Activated CD4-positive, alpha-beta T cell treated with anti-CD3 and anti-CD28 coated beads, Interleukin-2, Interleukin-6, amounts not matched to agents 100 ng/mL and 50 ng/mL, durations not matched to agents 16 hours and 8 hours (primary cell): ENCODE measurements around the gene TTR.

ENCODE experiments used
- DNase-seq: peaks from one replicate; pipeline ENCODE4 v3.0.0-alpha.2; 2020

The TTR gene

GRCh38 chr18:31581498-31582197, 10.0 kb upstream of the TTR start:
- DNase-seq: no peak

GRCh38 chr18:31583185-31583854, 8.4 kb upstream of the TTR start:
- DNase-seq: no peak

- no peak for DNase-seq
These were observed 5.7 kb upstream of the TTR start for GRCh38 chr18:31585991-31586390.

GRCh38 chr18:31586616-31587015, 5.1 kb upstream of the TTR start:
- DNase-seq: no peak

GRCh38 chr18:31587529-31587928, 4.1 kb upstream of the TTR start:
- DNase-seq: no peak

- DNase-seq: no peak
These were observed 1.1 kb upstream of the TTR start for GRCh38 chr18:31590570-31590969.

- no peak for DNase-seq
These were observed 564 bp upstream of the TTR start for GRCh38 chr18:31591113-31591512.

GRCh38 chr18:31592506-31593157, 955 bp downstream of the TTR start:
- DNase-seq: no peak

- DNase-seq: no peak
These were observed 3.6 kb downstream of the TTR start for GRCh38 chr18:31595121-31595771.

- DNase-seq: no peak
These were observed 4.6 kb downstream of the TTR start for GRCh38 chr18:31596081-31596872.

GRCh38 chr18:31598021-31598805, 6.5 kb downstream of the TTR start:
- DNase-seq: no peak

GRCh38 chr18:31603315-31603714, 11.6 kb downstream of the TTR start:
- DNase-seq: peak; percentile 2

GRCh38 chr18:31606265-31606664, 14.6 kb downstream of the TTR start:
- DNase-seq: no peak

GRCh38 chr18:31607384-31607783, 15.7 kb downstream of the TTR start:
- DNase-seq: no peak

- no peak for DNase-seq
These were observed 18.2 kb downstream of the TTR start for GRCh38 chr18:31609886-31610285.

- DNase-seq: no peak
These were observed 18.9 kb downstream of the TTR start for GRCh38 chr18:31610286-31611205.

- DNase-seq: no peak
These were observed 19.8 kb downstream of the TTR start for GRCh38 chr18:31611511-31611910.

- no peak for DNase-seq
These were observed 20.4 kb downstream of the TTR start for GRCh38 chr18:31612124-31612523.

GRCh38 chr18:31614044-31614443, 22.4 kb downstream of the TTR start:
- DNase-seq: no peak

GRCh38 chr18:31616586-31616985, 24.9 kb downstream of the TTR start:
- no peak for DNase-seq
